ENCODE measurements around the gene SEMA4D.

The SEMA4D gene

DNA sequence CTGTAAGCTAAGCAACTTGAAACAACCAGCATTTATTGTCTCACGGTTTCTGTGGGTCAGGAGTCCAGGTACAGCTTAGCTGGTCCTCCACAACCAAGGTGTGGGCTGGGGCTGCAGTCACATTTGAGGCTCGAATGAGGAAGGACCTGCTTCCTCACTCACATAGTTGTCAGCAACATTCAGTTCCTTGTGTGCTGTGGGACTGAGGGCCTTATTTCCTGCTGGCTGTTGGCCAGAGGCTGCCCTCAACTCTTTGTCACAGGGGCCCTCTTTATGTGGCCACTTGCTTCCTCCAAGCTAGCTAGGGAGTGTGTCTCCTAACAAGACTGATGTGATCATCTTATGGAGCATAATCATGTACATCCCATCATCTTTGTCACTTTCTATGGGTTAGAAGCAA lies 29.2 kb upstream of the SEMA4D start:
- no peak for DNase-seq

GRCh38 chr9:89526667-89527066 lies 28.8 kb upstream of the SEMA4D start:
- DNase-seq = no peak

DNA sequence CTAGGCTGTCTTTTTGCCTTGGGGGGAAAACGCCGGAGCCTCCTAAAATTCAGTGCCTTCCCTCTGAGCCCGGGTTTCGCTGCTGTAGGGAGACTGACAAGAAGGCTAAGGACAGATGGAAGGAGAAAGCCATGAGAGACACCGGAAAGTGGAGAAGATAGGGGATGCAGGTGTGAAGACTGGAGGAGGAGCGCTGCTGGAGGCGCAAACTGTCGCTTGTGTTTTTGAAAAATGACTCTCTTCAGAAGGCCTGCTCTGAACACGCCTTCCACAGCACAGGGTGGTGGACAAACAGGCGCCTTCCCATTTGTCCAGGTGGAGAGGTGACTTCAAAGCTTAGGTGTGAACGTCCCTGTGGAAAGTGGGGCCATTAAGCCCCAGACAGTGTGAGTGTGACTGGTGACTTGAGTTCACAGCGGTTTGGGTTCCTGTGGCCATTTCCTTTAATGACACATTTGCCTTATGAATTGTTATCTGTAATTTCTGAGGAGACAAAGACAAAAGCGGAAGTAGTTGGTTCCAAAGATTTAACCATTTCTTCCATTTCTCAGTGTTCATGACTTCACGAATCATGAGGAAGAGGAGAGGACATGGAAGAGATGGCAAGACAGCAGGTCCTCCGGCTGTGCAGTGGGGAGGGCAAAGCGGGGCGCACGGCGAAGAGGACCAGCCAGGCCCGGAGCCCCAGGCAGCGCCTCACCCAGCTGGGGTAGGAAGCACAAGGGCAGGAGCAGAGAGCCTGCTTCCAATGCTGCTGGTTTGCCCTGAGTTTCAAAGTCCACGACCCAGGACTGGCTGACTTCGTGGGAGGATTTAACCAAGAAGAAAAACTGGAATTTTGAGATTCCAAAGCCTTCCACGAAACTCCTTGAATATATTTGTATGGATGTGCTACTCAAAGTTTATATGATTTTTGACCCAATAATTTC lies 27.8 kb upstream of the SEMA4D start:
- no peak for DNase-seq

GRCh38 chr9:89524963-89525362 lies 27.1 kb upstream of the SEMA4D start:
- no peak for DNase-seq

GRCh38 chr9:89523948-89524347 lies 26.0 kb upstream of the SEMA4D start:
- no peak for DNase-seq

DNA sequence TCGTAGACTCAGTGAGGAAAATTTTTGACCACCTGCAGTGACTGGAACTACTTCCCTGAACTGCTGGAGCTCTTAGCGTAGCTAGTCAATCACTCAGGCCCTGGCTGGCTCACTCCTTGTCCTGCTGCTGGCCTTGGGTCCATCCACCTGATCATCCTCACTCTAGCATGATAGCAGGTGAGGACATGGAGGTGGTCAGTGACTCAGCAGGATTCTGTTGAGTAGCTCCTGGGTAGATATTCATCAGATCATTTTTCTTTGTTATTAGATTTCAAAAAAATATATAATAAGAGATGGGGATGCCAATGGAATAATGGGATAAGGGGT lies 25.0 kb upstream of the SEMA4D start:
- no peak for DNase-seq

DNA sequence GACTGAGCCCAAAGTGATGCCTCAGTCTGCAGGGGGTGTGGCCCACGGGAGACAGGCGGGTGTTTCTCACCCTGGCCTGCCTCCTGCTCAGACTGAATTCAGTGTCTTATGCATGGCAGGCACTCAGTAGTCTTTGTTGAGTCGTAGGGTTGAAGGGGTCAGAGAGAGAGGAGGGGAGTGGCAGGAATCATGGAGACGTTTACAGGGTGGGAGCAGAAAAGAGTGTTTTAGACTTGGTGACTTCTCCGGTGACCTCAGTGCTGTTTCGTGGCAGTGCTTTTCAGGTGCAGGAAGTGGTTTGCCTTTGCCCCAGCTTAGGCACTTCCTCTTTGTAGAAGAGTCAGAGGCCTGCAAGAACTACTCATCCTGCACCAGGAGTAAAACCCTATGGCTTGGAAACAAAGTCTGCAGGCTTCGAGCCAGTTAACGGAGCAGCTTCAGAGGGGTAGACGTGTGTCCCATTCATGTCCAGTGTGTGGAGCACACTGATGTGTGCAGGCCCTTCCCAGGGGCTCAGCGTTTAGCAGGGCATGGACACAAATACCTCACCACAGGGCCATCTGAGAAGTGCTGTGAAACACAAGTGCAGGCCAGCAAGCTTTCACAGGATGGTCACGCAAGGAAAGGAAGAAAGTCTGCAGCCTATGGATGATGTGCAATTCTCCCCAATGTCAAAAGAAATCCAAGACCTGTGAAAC lies 24.5 kb upstream of the SEMA4D start:
- no peak for DNase-seq

DNA sequence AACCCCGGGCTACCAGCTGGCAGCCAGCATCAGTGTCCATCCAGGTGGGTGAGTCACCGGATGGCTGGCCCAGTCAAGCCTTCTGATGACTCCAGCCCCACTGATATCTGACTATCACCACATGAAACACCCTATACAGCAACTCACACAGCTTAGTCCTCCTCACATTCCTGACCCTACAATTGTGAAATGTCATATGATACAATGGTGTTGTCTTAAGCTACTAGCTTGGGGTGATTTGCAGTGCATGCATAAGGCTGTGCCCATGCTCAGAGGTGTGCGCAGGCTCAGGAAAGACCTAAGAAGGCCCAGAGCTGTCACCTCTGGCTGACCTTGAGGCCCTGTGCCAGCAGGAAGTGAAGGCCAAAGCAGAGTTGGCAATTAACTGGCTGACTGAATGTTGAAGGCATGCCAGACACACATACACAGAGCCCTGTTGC lies 21.5 kb upstream of the SEMA4D start:
- DNase-seq = no peak

DNA sequence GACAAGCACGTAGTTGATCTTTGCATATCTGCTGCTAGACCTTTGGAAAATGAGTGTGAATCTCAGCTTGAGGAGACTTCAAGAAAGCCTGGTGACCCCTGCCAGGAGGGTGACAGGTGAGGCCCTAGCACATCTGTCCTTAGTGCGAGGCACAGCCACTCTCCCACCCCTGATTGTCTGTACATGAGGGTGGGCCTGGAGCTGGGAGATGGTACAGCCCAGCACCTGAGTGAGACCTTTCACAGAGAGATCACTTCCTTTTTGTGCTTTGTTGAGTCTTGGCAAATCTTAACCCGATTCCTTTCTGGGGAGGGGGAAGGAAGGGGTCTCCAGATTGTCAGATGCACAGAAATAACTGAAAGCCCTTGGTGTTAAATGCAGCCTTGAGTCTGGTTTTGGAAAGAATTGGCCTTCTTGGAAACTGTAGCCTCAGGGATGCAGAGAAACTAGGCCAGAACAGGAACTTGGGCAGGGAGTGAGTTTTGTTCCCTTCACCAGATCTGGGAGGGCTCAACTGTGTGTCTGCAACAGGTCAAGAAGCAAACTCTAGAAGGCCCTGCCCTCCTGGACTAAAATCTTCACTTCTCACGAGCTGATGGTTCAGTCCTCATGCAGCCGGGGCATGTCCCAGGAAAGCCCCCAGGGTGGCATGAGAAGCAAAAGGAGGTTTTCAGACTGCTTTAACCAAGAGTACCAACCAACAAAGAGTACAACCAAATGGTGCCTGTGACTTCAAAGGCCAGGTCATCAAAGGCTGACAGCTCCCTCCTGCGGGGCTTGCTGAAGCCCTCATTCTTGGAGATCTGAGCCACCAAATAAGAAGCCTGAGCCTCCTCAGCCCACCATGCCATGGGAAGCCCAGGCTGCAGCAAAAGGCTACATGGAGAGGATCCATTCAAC lies 20.8 kb upstream of the SEMA4D start:
- DNase-seq = no peak

DNA sequence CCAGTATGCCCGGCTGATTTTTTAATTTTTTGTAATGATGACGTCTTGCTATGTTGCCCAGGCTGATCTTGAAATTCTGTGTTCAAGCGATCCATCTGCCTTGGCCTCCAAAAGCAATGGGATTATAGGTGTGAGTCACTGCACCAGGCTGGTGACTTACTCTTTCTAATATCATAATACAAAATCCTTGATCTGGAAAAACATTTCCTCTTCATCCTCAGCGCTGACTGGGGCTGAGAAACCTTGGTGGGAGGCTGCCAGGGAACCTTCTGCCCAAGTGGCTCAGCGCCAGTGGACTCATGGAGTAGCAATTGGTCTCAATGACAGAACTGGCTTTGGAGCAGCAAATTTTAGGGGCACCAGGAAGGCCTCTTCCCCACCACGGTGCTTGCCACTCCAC lies 17.5 kb upstream of the SEMA4D start:
- no peak for DNase-seq

DNA sequence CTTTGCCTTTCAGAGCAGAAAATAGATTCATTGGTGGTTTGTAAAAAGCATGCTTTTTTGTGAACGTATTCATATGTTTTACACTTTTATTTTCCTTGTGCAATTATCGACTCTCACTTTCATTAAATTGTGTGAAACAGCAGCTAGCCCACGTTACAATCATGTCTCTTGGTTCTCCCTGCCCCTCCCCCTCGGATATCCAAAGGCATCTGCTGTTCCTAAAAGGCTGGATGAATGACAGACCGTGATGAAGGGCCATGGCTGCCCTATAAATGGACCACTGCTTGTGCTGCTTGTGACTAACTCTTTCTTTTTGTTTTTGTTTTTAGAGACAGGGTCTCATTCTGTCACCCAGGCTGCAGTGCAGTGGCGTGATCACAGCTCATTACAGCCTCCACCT lies 17.0 kb upstream of the SEMA4D start:
- no peak for DNase-seq

DNA sequence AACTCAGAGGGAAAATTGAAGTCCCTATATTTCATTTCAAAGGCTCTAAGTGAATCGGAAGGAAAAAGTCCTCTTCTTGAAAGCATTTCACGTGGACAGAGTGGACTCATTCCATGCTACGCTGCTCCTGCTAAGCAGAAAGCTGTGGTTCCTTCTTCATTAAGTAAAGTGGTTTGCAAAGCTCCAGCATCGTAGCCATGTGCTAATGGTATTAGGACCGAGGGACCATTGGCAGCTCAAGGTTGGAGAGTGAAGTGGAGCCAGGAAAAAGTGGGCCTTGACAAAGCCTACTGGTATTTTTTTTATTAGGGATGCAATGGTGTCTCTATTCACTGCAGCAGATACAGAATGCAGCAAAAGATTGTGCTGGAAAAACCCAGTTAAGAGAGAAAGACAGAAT lies 16.4 kb upstream of the SEMA4D start:
- no peak for DNase-seq

DNA sequence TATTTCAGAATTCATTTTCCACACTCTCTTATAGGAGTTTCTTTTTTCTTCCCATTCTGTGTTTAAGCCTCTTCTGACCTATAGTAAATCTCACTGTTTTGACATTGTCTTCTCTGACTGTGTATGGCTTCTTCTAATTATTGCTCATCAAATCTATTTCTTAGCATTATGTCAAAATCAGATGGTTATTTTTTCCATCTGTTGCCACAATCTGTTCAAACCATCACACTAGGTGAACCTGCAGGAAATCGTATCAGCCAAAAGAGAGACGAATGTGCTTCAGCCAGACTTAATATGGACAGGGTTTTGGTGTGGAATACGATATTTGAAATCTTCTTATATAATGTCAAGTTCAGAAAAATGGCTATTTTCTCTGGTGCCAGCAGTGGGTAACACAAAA lies 15.9 kb upstream of the SEMA4D start:
- no peak for DNase-seq

DNA sequence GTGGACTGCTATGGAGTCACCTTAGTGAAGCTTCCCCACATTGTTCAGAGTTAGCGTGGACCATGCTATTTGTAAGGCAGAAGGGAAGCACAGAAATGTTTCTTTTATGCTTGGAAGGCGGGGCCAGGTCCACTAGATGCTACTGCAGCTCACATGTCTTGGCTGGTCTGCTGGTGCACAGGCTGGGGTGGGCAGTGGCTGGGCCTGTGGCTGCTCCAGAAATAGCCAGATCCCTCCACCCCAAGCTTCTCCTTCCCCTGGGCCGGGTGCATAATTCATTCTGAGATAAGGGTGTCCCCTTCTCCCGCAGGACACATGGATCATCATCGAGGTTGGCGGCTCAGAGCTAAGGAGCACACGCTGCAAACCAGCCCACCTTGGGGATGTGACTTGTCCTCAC lies 14.5 kb upstream of the SEMA4D start:
- no peak for DNase-seq

DNA sequence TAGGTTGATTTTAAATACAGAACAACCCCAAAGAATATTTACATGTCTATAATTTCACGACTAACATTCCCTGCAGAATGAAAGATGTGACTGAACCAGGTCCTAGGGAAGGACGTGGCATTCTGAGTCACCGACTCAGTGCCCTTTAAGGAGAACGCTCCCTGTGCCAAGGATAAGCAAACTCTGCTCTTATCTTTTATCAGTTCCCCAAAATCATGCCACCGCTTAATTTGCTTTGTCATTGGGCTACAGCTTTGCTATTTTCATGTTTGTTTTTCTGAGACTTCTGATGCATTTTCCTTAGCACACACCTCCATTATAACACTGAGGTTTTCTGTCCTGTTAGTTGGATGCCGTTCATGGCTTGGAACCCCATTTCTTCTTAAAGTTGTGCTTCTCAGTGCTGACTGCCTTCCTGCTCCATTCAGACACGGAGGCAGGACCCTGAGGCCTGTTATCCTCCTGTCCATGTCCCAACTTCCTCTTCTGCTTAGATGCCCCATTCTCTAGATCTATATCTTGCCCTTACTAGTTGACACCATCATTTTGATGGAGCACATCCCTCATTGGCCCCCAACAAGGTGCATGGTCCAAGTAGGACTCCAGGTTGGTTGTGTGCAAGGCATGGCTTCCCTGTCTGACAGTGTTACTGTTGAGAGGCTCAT lies 11.2 kb upstream of the SEMA4D start:
- DNase-seq = no peak

DNA sequence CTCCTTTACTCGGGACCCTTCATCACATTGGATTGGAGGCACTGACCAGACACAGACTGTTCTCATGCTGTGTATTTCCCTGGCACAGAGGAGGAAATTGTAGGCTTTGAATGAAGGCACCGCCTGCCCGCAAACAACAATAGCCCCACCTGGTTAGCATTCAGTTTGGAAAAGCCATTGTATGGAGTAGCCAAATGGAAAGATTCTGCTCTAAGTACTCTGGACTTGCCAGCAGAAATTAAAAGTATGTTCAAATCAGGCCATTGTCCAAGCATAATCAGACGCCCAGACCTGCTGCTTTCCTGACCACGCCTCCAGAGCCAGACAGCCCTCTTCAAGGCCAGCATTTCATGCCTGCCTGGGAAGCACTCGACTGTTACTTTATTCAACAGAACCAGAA lies 8.0 kb upstream of the SEMA4D start:
- no peak for DNase-seq

DNA sequence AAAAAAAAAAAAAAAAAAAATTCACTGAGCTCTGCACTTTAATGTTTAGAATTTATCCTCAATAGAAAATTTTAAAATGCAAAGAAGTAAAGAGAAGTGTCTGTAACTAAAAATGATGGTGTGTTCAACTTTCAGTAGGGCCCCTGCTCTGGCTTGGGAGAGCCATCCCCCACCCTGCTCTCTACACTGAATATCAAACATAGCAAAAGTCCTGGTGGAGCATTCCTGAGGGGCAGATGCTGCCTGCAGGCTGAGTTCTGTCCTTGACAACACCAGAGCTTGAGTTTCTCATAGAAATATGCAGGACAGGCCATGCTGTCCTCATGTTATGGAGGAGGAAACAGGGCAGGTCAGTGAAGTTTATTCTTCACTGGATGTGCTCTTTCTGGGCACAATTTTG lies 7.1 kb upstream of the SEMA4D start:
- DNase-seq = no peak

DNA sequence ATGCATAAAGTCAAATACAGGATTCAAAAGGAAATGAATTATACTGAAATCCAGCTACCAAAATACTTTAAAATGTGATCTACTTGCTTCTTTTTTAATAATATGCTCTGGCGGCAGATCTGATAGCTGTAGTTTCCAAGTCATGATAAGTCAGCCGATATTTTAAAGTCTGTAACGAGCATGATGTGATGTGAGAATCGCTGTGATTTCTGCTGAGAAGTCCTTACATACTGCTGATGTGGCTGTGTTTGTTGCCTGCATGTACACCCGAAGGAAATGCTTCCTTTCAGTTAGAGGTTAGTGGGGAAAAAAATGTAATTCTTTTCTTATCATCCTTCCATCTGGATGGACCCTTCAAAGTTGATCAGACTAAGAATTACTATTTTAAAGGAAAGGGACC lies 4.8 kb upstream of the SEMA4D start:
- DNase-seq = no peak

DNA sequence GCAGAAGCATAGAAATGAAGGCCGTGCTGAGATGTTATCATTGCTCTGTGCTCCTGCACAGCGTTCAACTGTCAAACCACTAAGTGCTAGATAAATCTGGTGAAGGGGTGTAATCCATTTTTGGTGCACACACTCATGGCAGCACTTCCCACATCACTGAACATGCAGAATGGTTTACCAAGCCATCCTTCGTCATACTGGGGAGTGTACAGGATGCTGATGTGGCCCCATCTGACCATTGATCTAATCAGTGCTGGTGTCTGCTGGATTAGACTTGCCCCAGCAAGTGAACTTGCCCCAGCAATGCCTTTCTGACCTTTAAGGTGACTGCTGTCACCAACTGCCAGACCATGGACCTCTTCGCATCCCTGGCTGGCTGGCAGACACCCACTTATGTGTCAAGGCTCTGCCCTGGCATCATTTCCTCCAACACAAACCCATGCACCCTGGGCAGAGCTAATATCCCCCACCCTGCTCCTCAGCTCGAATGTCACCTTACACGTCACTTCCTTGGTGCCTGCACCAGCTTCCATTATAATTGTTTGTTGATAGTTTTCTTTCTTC lies 4.2 kb upstream of the SEMA4D start:
- DNase-seq = no peak

- no peak for DNase-seq
Measured at GRCh38 chr9:89501311-89501898, 3.5 kb upstream of the SEMA4D start.

GRCh38 chr9:89500008-89500407 lies 2.1 kb upstream of the SEMA4D start:
- no peak for DNase-seq

DNA sequence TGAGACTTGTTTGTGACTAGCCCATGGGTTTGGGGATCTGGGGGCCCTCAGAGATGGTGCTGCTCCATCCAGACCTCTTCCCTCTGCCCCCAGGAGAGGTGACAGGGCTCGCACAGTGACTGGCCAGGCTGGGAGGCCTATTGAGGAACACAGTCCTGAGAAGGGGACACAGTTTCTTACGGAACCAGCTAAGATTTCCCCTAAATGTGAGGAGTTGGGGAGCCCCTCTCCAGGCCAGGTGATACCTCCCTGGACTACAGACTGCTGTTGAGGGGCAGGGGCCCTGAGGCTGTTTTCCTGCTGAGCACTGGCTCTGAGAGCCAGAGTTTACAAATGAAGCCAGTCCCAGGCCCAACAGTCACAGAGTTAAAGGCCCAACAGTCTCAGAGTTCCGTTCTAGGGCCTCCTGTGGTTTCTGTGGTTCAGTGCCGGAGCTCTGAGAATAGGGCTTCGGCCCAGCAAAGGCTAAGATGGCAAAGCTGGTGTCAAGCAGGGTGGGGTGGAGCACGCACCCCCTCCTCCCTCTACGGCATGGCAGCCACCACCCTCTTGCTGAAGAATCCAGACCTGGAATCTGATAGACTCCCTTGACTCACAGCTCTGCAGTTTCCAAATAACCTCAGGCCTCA lies 1.1 kb upstream of the SEMA4D start:
- DNase-seq = no peak

Measured in NCI-H1436 (cell line).